Activated naive CD8-positive, alpha-beta T cell treated with anti-CD3 and anti-CD28 coated beads for 36 hours (primary cell): Measurements from ENCODE around the gene ADPRHL1. TPM values are rescaled to one million over a fixed set of nuclear protein-coding genes. Genes with fewer than 3 reads are reported as not detected.

ENCODE experiments used
- total RNA-seq, 2 experiments: library from RNA; stranded (reverse); gene quantifications; one replicate each; pipeline ENCODE4 v1.2.3, GENCODE V29; 2021

Gene ADPRHL1
- total RNA-seq, 2 experiments from 2014 or later: 0.44 to 0.56 TPM

Other genes with a start within 250 kb of the ADPRHL1 start
- gene PCID2, start 244.8 kb downstream of the ADPRHL1 start, total RNA-seq: 10 to 100 TPM; 65.6 TPM
- 10 to 100 TPM; 87.7 to 88.9 TPM for gene CUL4A, start 243.9 kb downstream of the ADPRHL1 start, total RNA-seq
- 10 to 100 TPM; 58.4 to 61.2 TPM for gene LAMP1, start 156.2 kb downstream of the ADPRHL1 start, total RNA-seq
- not detected for gene GRTP1, start 89.4 kb downstream of the ADPRHL1 start, total RNA-seq
- gene DCUN1D2, start 37.2 kb upstream of the ADPRHL1 start, total RNA-seq: 10 to 100 TPM; 11.0 to 13.9 TPM
- gene TFDP1, start 131.3 kb upstream of the ADPRHL1 start, total RNA-seq: 100 to 1,000 TPM; 242 to 250 TPM
- gene ATP4B, start 204.7 kb upstream of the ADPRHL1 start, total RNA-seq: not detected
- not detected for gene GRK1, start 213.7 kb upstream of the ADPRHL1 start, total RNA-seq